ENCODE measurements around the gene TRABD2B. TPM values are rescaled to one million over a fixed set of nuclear protein-coding genes. Genes with fewer than 3 reads are reported as not detected.

Gene TRABD2B
- polyA plus RNA-seq, 5 donors: 2.8 to 4.5 (median 3.2) TPM

DNA sequence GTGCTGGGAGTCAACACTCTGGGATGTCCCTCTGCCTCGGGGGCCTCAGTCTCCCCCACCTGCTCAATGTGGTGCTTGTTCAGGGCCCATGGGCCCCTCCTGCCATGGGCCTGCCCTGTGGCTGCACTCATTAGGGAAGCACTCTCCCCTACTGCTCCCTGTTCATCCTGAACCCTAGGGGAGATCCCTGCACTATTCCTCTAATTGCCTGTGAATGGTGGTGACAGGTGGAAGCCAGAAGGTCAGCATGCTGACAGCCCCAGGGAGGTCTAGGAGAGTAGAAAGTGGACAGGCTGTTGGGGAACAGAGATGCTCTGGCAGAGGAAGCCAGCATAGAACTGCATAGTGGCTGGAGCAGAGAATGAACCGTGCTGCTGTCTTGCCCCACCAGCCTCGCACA, 217.6 kb downstream of the TRABD2B start:
- no peak for DNase-seq

GRCh38 chr1:47778280-47778679, 218.9 kb downstream of the TRABD2B start:
- DNase-seq: no peak

GRCh38 chr1:47777322-47777721, 219.9 kb downstream of the TRABD2B start:
- DNase-seq: no peak

DNA sequence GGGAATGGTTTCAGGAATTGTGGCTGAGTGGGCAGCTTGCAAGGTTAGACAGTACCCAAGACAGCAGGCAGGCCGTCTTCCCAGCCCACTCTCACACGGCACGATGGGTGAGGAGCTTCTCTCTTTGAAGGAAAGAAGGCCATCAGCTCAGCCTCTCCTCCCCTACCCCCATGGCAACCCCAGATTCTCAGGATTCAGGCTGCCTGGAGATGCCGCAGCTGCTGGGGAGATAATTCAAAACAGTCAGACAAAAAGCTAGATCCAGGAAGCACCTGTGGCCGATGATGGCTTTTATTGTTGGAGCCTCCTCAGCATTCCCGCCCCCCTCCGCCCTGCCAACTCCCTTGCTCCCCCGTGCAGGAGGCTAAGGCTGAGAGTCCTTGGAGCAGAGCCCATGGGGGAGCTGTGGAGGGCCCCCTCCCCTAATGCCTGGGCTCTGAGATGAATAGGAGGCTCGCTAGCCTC, 220.5 kb downstream of the TRABD2B start:
- DNase-seq: no peak

DNA sequence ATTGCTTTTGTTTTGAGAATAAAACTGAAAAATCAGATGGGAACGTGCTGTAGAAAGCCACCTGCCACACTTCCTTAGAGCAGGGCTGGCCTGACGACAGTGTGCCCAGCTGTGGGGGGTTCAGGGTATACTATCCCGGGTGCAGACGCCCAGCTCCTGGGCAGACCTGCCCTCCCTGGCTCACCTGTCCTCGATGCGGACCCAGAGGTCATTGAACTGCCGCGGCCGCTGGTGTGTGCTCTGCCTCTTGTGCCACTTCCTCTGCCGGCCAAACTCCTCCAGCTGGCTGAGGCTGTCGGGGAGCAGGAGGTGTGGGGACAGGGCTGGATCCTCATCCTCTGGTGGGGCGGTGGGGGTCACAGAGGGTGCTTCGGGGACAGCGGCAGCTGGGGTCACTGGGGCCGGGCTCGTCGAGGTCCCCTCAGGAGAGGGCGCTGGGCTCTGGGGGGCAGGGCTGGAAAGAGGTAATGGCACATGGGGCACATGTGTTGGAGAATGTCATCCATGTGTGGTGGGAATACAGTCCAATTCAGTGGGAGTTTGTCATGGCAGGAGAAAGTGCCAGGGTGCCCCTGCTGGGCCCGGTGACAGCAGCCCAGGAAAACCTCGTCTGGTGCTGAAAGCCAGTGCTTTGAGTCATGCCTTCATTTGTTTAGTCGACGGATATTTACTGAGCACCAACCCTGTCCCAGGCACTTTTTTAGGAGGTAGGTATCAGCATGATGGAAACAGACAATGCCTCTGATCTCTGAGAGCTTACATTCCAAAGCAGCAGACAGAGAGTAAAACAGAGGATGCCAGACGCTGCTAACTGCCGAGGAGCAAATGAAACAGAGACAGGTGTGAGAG, 222.0 kb downstream of the TRABD2B start:
- DNase-seq: no peak

GRCh38 chr1:47772960-47773682, 224.1 kb downstream of the TRABD2B start:
- DNase-seq: no peak

DNA sequence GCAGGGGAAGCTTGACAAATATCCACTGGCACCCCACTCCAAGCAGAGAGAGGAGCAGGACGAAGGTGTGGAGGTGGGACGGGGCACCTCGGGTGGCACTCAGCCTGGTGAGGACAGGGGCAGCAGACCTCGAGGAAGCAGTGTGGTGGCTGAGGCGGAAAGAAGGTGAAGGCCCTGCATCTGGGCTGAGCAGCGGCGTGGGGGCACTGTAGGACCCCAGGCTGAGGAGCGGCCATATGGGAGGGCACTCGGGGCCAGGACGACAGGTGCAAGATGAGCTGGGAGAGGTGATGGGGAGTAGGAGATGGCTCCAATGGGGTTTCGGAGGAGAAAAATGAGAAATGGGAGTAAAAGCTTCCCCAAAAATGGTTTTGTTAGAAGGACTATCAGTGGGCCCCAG, 224.9 kb downstream of the TRABD2B start:
- no peak for DNase-seq

- no peak for DNase-seq
These were observed 225.4 kb downstream of the TRABD2B start for GRCh38 chr1:47771751-47772150.

DNA sequence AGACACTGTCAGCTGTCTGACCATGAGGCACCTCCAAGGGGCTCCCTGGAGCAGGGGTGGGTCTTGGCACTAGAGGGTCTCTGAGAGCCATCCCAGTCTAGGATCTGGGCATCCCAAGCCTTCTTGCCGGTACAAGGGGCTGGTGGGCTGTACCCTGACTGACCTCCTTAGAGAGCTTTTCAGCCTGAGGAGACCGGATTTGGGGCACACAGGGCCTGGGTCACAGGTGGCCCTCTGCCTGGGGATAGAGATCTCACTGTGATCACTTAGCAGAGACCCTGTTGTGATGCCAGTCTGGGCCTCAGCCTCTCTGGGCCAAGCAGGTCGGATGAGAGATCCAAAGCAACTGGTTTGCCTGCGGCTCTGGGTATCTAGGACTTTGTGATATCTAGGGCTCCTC, 227.2 kb downstream of the TRABD2B start:
- DNase-seq: no peak

DNA sequence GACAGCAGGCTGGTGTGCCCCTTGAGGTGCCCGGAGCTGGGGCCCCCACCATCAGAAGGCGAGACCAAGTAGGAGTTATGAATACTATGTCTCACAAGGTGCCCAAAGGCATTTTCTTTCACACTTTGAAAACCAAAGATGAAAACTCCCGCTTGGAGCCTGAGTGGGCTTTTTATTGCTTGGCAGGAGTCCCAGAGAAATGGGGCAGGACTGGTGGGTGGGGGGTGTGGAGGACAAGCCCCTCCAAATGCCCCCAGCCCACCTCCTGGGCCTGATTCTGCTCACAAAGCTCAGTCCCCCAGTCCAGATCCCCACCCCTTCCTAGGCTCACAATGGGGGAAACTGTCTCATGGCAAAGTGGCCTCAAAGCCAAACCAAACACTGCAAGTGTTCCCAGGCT, 227.9 kb downstream of the TRABD2B start:
- no peak for DNase-seq

DNA sequence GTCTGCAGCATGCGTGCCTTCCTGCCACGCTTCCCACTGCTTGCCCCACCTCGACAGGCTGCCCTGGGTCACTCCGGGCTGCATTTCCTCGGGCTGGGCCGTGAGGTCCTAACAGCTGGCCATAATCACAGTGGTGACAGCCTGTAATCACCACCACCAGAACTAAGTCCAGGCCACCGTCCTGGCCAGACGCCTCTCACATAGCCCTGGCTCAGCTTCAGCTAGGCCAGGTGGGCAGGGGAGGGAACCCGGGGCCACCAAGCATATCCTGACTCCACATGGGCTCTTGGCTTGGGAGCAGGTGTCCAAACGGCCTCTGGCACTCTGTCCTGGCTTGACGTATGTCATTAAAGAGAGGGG, 229.5 kb downstream of the TRABD2B start:
- DNase-seq: no peak

DNA sequence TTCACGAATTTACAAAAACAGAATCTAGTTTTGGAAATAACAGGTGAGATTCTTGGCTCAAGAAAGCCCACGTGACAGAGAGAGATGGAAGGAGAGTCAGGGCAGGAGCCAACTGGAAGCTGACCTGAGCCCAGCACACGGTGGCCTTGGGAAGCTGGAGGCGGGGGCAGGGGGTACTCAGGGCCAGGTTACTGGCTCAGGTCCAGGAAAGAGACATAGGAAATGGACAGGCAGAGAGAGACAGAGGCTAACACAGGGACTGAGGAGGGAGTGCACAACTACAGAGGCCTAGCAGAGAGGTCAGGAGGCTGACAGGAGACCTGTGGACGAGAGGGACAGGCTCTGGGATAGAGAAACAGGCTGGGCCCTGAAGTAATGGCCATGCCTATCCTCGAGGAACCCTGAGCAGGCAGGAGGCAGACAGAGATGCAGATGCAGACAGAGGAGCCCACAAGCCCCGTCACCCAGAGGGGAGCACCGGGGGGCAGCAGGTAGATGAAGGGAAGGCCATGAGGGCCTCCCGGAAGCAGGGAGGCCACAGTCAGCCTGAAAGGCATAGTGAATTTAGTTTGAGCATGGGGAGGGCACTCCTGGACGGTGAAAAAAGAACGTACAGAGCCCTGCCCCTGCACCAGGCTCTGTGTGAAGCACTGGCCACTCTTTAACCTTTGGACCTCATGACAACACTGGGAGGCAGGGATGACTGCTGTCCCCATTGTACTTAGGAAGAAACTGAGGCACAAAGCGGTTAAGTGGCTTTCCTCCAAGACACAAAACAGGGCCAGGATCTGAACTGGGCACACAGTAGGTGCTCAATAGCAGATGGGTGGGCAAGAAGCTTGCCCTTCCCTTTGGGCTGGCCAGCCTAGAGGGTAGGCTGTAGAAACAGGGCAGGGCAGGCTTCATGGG, 230.1 kb downstream of the TRABD2B start:
- no peak for DNase-seq

- DNase-seq: no peak
These were observed 231.3 kb downstream of the TRABD2B start for GRCh38 chr1:47765742-47766485.

DNA sequence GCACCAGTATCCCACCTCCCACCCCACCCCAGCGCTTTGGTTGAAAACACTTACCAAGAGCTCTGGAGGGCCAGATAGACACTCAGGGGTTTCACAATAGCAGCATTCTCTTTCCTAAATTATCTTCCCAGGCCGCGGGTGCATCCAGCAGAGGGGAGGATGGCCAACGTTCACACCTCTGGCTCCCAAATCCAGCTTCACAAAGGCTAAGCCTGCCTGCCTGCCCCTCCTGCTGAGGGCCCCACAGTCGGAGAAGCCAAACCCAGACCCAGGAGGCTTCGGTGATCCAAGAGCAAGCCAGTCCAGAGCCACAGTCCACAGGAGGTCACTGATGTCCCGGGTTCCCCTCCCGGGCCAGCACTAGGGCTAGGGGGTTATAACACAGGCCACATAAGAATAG, 231.9 kb downstream of the TRABD2B start:
- no peak for DNase-seq

GRCh38 chr1:47764461-47765046, 232.6 kb downstream of the TRABD2B start:
- no peak for DNase-seq

DNA sequence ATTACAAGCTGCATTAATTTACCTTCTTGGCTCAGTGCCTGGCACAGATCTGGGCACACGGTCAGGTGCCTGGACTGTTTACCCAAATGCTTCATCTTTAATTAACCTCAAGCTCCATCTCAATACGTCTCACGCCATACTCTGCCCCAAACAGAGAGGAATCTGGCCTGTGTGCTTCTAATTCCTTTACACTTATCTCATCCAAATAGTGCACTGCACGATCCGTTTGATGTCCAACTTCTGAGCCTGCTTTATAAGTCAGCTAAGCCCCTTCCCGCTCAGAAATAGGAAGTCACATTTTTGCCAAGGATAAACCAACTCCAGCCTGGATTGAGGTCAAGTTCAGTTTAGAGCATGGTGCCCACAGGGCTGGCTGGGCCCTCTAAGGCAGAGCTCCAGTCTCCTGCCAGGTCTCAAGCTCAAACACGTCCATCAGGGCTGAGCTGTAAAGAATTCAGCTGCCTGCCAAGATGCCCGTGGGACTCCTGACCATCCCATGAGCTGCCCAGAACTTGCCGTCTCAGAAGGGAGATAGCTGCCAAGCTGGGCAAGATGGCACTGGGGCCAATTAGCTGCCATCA, 233.5 kb downstream of the TRABD2B start:
- no peak for DNase-seq

- no peak for DNase-seq
These were observed 235.2 kb downstream of the TRABD2B start for GRCh38 chr1:47761974-47762373.

GRCh38 chr1:47761201-47761930, 235.8 kb downstream of the TRABD2B start:
- no peak for DNase-seq

DNA sequence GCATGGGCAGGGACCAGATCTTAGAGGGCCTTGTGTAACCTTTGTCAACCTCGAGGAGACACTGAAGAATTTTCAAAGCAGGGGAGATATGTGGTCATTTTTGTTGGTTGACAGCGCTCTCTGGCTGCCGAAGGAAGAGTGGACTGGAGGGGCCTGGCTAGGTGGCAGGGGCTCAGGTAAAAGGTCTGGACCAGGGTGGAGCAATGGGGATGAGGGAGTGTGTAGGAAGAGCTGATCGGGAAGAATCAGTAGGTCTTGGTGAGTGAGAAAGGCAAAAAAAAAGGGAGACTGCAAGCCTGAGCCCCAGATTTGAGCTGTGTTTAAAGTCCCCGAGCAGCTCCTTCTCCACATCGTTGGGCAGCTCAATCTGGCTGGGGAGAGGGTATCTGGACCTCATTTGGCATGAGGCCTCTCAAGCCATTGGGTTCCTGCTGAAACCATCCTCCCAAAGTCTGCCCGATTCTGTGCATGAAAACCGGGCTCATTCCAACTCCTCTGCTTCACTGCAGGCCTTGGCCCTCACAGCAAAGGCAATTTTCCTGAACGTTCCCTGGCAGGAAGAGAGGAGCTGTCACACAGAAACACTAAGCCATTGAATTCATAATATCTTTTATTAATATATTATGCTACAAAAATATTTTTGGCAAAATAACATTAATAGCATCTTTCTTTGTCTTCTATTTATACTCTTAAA, 237.1 kb downstream of the TRABD2B start:
- DNase-seq: no peak

All from right lung (tissue), 5 donors.